ENCODE measurements around the gene TERB1.

TERB1 gene

DNA sequence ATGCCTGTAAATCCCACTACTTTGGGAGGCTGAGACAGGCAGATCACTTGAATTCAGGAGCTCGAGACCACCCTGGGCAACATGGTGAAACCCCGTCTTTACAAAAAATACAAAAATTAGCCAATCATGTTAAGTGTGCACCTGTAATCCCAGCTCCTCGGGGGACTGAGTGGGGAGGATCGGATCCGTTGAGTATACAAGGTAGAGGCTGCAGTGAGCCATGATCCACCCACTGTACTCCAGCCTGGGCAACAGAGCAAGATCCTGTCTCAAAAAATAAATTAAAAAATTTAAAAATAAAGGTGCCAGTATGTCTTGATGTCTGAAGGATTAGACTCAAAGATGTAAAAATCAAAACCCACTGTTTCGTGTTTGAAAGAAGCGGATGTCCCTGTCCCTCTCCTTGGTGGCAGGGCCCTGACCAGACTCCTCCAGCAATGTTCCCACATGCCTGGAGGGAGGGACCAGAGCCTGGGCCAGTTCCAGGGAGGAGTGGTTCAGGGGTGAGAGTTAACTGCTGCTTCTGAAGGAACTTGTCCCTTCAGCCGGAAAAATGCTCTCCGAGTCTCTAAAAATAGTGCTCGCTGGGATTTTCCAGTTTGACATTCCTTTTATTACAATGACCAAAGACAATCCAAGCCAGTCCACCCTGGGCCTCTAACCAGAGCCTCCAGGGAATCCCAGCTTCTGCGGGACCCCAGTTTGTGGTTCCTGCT, 95.4 kb downstream of the TERB1 start:
- H3K4me3 ChIP-seq (ENCODE audit: low read depth, low read length) = no peak overlapping the region
- no peak for DNase-seq (ENCODE audit: low read depth)
- TF ChIP-seq, protein P1, sequence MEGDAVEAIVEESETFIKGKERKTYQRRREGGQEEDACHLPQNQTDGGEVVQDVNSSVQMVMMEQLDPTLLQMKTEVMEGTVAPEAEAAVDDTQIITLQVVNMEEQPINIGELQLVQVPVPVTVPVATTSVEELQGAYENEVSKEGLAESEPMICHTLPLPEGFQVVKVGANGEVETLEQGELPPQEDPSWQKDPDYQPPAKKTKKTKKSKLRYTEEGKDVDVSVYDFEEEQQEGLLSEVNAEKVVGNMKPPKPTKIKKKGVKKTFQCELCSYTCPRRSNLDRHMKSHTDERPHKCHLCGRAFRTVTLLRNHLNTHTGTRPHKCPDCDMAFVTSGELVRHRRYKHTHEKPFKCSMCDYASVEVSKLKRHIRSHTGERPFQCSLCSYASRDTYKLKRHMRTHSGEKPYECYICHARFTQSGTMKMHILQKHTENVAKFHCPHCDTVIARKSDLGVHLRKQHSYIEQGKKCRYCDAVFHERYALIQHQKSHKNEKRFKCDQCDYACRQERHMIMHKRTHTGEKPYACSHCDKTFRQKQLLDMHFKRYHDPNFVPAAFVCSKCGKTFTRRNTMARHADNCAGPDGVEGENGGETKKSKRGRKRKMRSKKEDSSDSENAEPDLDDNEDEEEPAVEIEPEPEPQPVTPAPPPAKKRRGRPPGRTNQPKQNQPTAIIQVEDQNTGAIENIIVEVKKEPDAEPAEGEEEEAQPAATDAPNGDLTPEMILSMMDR (IDR thresholded peaks at IDR 0.05; ENCODE audit: control insufficient read depth, extremely low read depth, insufficient read depth) = no peak

Data from LNCaP clone FGC (cell line).